ENCODE data around the gene DRGX.

The DRGX gene

GRCh38 chr10:49349390-49349789 is 46.5 kb downstream of the DRGX start:
- in situ Hi-C loops (cut with HindIII; ENCODE audit: low sequenced_read_pairs): no loop called here

DNA sequence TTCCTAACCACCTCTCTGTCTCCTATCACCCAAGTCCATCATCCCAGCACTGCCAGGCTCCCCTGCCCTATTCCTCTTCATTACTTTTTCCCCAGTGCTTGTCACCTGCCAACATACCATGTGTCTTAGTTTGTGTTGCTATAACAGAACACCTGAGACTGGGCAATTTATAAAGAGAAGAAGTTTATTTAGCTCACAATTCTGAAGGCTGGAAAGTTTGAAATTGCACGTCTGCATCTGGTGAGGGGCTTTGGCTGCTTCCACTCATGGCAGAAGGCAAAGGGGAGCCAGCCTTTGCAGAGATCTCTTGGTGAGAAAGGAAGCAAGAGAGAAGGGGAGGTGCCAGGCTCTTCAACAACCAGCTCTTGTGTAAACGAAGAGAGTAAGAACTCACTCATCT is 47.3 kb downstream of the DRGX start:
- in situ Hi-C loops (cut with HindIII; ENCODE audit: low sequenced_read_pairs): no loop called here

GRCh38 chr10:49347827-49348226 is 48.1 kb downstream of the DRGX start:
- in situ Hi-C loops (cut with HindIII; ENCODE audit: low sequenced_read_pairs): no loop called here

DNA sequence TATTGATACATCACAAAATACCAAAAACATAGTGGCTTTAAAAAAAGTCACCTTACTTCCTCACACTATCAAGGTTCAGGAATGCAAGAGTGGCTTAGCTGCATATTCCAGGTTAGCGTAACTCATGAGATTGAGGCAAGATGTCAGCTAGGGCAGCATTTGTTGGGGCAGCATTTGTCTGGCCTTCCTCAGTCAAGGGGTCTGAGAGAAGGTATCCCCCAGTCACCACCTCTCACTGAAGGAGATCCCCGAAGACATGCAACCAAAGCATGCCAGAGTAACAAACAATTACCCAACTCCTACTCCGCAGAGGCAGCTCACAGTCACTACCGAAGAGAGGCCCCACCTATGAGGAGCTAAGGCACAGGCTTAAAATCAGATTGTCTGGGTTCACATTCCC is 48.5 kb downstream of the DRGX start:
- in situ Hi-C loops (cut with HindIII; ENCODE audit: low sequenced_read_pairs): no loop called here

DNA sequence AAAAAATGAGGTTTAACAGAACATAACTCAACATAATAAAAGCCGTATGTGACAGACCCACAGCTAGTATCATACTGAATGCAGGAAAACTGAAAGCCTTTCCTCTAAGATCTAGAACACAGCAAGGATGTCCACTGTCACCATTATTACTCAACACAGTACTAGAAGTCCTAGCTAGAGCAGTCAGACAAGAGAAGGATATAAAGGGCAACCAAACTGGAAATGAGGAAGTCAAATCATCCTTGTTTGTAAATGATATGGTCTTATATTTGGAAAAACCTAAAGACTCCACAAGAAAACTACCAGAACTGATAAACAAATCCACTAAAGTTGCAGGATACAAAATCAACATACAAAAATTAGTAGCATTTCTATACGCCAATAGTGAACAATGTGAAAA is 51.0 kb downstream of the DRGX start:
- in situ Hi-C loops (cut with HindIII; ENCODE audit: low sequenced_read_pairs): no loop called here

GRCh38 chr10:49338604-49339003 is 57.3 kb downstream of the DRGX start:
- in situ Hi-C loops (cut with HindIII; ENCODE audit: low sequenced_read_pairs): no loop called here

DNA sequence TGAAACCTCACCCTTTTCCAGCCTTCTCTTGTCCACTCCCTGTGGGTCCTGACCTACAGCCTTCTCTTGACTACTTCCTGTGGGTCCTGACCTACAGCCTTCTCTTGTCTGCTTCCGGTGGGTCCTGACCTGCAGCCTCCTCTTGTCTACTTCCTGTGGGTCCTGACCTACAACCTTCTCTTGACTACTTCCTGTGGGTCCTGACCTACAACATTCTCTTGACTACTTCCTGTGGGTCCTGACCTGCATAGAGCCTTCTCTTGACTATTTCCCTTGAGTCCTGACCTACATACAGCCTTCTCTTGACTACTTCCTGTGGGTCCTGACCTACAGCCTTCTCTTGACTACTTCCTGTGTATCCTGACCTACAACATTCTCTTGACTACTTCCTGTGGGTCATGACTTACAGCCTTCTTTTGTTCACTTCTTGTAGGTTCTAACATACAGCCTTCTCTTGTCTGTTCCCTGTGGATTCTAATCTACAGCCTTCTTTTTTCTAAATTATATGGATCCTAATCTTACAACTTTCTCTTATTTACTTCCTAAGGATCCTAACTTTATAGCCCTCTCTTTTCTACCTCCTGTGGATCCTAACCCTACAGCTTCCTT is 60.4 kb downstream of the DRGX start:
- in situ Hi-C loops (cut with HindIII; ENCODE audit: low sequenced_read_pairs): no loop called here

GRCh38 chr10:49334964-49335363 is 60.9 kb downstream of the DRGX start:
- in situ Hi-C loops (cut with HindIII; ENCODE audit: low sequenced_read_pairs): no loop called here

DNA sequence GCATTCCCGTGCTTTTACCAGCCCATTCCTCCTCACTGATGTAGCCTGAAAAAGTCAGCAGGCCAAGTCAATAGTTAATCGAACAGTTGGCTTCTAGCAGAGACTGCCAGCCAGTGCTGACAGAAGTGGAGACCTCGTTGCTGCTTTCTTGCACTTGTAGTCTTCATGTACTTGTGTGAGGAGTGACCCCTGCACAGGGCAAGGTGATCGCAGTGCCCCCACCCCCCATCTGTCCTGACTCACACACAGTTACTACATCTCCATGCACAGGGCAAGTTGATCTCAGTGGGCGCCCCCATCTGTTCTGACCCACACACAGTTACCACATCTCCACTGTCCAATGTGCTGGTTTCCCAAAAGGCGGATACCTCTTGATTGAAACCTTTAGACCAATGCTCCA is 62.7 kb downstream of the DRGX start:
- in situ Hi-C loops (cut with HindIII; ENCODE audit: low sequenced_read_pairs): no loop called here

GRCh38 chr10:49332768-49333167 is 63.1 kb downstream of the DRGX start:
- in situ Hi-C loops (cut with HindIII; ENCODE audit: low sequenced_read_pairs): no loop called here

GRCh38 chr10:49332333-49332732 is 63.6 kb downstream of the DRGX start:
- in situ Hi-C loops (cut with HindIII; ENCODE audit: low sequenced_read_pairs): no loop called here

GRCh38 chr10:49331431-49331830 is 64.5 kb downstream of the DRGX start:
- in situ Hi-C loops (cut with HindIII; ENCODE audit: low sequenced_read_pairs): no loop called here

DNA sequence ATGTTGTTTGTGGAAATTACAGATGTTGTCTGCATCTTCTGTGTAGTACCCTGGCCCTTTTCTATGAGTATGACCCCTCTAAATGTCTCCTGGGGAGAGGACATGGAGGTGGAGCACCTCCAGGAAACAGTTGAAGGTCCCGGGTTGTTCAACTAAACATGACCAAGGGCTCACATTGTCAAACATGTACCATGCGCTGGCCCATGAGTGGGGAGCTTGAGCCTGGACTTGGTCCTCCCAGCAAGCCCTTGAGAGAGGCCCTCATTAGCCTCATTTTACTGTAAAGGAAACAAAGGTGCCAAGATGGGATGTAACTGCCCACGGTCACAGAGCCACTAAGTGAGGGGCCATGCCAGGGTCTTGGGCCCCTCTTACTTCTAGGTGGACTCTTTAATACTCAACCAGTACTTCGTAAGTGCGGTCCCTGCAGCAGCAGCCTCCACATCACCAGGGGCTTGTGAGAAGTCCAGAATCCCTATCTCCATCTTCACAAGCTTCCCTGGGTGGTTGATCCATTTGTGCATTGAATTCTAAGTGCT is 65.7 kb downstream of the DRGX start:
- in situ Hi-C loops (cut with HindIII; ENCODE audit: low sequenced_read_pairs): no loop called here

DNA sequence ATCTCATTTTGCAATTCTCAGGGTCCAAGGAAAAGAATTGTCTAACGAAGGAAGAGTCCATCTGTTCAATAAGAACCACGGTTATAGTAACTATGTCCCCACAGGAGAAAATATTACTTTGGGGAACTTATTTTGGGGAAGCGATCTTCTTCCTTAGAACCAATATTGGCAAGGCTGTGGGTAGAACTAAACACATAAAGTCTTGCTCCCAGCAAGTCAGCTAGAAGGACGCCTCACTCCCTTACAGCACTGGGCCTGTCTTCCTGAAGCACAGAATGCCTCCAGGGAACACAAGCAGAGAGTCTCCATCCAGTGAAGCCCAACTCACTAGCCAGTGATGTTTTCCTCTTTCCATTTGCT is 66.8 kb downstream of the DRGX start:
- in situ Hi-C loops (cut with HindIII; ENCODE audit: low sequenced_read_pairs): no loop called here

DNA sequence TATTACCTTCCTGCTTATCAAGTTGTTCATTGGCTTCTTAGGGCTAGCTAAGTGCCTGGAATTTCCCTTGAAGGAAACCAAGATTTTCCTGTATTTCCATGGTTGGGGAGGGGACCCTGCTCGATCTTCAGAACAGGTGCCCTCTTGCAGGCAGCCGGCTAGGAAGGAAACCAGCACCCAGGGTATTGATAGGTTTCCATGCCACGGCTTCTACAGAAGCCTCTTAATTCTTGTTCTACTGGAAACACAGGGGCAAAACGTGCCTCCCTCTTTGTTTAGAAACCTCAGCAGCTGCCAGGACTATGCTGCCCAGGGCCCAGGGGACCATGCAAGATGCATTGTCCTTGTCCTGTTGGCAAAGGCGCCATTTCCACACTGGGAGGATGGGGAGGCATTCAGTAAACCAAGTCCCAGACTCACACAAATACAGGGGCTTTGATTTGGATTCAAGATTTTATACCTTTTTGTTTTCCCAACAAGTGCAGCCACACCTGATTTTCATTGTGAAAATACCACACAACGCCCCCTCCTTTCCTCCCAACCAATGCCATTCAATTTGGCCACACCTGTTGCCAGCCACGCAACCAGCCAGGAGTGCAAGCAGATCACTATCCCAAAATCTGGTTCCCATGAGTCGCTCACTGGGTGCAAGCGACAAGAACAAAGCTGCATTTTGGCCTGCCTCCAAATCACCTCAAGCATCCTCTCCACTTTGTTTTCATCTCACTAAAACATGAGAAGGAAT is 67.3 kb downstream of the DRGX start:
- in situ Hi-C loops (cut with HindIII; ENCODE audit: low sequenced_read_pairs): no loop called here

GRCh38 chr10:49327036-49327813 is 68.7 kb downstream of the DRGX start:
- in situ Hi-C loops (cut with HindIII; ENCODE audit: low sequenced_read_pairs): no loop called here

DNA sequence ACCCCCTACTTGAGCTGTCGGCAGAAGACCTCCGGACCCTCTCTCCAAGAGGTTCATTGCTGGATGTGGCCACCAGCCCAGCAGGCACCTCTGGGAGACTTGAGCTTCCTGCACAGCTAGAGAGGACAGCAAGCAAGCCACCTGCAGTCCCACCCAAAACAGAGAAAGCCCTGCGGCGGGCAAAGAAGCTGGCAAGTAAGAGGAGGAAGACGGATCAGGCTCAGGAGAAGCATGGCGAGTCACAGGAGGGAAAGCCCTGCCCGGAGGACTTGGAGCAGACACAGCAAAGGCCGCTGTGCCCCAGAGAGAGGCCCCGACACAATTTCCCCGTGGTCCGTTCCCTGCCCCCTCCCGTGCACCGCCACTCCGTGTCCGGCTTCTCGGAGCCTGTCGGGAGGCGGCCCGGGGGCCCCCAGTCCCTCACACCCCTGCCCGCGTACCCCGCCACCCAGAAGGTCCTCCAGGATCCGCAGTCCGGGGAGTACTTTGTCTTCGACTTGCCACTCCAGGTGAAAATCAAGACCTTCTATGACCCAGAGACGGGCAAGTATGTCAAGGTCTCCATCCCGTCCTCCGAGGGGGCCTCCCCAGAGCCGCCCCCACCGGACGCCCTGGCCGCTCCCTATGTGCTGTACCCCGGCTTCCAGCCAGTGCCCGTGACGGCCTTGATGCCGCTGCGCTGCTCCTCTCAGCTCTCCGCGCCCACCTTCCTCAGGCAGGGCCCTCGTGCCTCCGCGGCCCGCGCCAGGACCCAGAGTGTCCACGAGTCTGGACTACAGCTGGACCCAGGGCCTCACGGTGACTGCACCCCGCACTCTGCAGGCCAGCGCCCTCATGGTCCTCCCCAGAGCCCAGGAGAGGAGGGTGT is 69.7 kb downstream of the DRGX start:
- in situ Hi-C loops (cut with HindIII; ENCODE audit: low sequenced_read_pairs): no loop called here

DNA sequence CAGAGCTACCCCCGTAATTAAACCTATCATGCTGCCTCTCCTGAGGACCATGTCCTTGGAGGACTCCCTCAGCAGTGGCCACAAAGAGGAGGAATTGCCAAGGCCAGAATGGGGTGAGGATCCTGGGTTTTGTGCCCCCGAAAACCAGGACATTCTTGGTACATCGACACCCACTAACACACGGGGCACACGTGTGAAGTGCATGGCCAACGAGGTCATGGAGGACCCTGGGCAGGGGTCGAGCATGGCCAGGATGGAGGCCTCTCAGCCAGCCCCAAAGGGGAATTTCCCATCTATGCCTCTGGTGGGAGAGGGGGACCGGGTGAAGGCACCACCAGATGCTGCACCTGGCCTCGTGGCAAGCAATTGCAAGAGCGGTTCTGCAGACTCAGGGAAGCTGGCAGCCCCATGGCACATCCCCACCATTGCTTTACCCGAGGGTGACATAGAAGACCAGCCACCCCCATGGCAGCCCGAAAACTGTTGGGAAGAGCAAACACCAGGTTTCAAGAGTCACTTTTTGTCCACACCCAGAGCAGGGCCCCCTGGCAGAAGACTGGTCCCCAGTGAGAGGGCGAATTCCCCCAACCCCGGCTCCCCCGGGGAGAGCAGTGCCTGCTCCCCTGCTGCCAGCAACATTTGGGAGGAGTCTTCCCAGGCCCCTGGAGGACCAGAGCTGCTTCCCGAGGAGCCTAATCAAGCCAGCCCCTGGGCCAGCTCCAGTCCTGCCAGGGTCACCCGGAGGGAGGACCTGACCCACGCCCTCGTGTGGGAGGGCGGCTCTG is 70.6 kb downstream of the DRGX start:
- in situ Hi-C loops (cut with HindIII; ENCODE audit: low sequenced_read_pairs): no loop called here

DNA sequence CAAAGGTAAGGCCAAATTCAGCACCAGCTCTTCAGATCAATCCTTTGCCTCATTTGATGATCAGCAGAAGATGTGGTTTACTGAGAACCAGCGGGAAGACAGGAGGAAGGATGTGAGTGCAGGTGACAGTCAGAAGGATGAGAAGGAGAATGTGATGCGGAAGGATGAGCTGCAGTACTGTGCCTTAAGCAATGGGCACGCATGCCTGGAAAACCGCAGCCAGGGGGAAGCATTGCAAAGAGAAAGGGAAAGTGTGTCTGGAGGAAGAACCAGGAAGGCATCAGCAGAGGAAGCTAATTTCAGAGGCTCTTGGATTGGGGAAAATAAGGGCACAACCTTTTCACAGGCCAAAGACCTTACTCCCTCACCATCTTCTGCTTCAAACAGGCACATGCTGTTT is 71.2 kb downstream of the DRGX start:
- in situ Hi-C loops (cut with HindIII; ENCODE audit: low sequenced_read_pairs): no loop called here

GRCh38 chr10:49323896-49324270 is 72.0 kb downstream of the DRGX start:
- in situ Hi-C loops (cut with HindIII; ENCODE audit: low sequenced_read_pairs): no loop called here
